Measurements from ENCODE around the gene SPNS1.
A peak's percentile ranks its signal among the peaks of the same experiment; 100 is the strongest.
"Not testable (repeated sequence)": the region's sequence is repeated elsewhere in the genome, so short reads cannot be mapped to it uniquely, and the experiment has no call there.

Gene SPNS1, protein sequence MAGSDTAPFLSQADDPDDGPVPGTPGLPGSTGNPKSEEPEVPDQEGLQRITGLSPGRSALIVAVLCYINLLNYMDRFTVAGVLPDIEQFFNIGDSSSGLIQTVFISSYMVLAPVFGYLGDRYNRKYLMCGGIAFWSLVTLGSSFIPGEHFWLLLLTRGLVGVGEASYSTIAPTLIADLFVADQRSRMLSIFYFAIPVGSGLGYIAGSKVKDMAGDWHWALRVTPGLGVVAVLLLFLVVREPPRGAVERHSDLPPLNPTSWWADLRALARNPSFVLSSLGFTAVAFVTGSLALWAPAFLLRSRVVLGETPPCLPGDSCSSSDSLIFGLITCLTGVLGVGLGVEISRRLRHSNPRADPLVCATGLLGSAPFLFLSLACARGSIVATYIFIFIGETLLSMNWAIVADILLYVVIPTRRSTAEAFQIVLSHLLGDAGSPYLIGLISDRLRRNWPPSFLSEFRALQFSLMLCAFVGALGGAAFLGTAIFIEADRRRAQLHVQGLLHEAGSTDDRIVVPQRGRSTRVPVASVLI

DNA sequence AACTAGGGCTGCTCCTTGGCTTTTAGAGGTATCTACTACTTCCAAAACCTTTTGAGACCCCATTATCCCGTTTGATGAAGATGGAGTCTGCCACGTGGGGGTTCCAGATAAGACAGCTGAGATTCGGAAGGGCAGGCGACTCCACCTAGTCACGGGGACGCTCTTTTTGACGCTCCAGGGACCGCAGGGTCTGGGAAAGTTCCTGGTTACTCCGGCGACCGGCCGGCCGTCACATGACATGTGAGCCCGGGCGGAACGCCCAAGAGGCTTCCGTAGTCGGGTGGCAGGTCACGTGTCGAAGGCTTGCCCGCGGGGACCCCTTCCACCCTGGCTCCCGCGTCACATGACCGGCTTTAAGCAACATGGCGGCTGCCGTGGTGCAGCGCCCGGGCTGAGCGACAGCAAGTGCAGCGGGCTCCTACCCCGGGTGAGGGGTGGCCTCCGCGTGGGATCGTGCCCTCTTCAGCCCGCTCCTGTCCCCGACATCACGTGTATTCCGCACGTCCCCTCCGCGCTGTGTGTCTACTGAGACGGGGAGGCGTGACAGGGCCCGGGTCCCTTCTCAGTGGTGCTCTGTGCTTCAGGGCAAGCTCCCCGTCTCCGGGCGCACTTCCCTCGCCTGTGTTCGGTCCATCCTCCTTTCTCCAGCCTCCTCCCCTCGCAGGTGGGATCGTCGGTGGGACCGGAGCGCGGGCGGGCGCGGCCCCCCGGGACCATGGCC lies at the start of gene SPNS1:
TSS of gene SPNS1 (plus strand) at position 342 of the 721 bp plus-strand sequence. CDS start at position 716, 374 bp downstream.
- DNase-seq (ENCODE audit: low read depth in 2 of 2): peak; percentile 81 to 82

- peak; percentile 51 for DNase-seq (ENCODE audit: low read depth in 2 of 2)
Measured at GRCh38 chr16:28925386-28926228, 49.0 kb upstream of the SPNS1 start.

- DNase-seq (ENCODE audit: low read depth in 2 of 2): not testable (repeated sequence)
Measured at GRCh38 chr16:28926284-28926683, 48.3 kb upstream of the SPNS1 start.

GRCh38 chr16:28927815-28928214 lies 46.8 kb upstream of the SPNS1 start:
- DNase-seq (ENCODE audit: low read depth in 2 of 2): no peak

GRCh38 chr16:28930203-28930602 lies 44.4 kb upstream of the SPNS1 start:
- DNase-seq (ENCODE audit: low read depth in 2 of 2): no peak

DNA sequence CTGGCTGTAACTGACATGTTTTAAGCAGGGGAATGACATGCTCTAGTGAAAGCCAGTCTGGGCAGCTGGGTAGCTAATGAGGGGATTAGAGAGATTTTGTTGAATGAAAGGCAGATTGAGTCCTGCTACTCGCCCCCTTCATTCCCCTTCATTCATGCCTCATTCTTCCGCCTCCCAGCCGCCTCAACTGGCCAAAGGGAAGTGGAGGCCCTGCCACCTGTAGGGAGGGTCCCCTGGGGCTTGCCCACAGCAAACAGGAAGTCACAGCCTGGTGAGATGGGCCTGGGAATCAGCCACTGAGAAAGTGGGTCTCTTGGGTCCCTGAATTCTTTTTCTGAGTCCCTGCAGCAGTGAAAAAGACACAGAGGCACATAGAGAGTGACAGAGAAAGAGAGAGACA lies 43.9 kb upstream of the SPNS1 start:
- DNase-seq (ENCODE audit: low read depth in 2 of 2): no peak

- DNase-seq (ENCODE audit: low read depth in 2 of 2): no peak
Measured at GRCh38 chr16:28931801-28932225, 42.8 kb upstream of the SPNS1 start, which contains the start of gene CD19. CD19 (plus strand) TSS chr16:28931971; CDS start chr16:28932001, 30 bp downstream.

DNA sequence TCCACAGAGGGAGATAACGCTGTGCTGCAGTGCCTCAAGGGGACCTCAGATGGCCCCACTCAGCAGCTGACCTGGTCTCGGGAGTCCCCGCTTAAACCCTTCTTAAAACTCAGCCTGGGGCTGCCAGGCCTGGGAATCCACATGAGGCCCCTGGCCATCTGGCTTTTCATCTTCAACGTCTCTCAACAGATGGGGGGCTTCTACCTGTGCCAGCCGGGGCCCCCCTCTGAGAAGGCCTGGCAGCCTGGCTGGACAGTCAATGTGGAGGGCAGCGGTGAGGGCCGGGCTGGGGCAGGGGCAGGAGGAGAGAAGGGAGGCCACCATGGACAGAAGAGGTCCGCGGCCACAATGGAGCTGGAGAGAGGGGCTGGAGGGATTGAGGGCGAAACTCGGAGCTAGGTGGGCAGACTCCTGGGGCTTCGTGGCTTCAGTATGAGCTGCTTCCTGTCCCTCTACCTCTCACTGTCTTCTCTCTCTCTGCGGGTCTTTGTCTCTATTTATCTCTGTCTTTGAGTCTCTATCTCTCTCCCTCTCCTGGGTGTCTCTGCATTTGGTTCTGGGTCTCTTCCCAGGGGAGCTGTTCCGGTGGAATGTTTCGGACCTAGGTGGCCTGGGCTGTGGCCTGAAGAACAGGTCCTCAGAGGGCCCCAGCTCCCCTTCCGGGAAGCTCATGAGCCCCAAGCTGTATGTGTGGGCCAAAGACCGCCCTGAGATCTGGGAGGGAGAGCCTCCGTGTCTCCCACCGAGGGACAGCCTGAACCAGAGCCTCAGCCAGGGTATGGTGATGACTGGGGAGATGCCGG lies 42.0 kb upstream of the SPNS1 start:
- DNase-seq (ENCODE audit: low read depth in 2 of 2): no peak

DNA sequence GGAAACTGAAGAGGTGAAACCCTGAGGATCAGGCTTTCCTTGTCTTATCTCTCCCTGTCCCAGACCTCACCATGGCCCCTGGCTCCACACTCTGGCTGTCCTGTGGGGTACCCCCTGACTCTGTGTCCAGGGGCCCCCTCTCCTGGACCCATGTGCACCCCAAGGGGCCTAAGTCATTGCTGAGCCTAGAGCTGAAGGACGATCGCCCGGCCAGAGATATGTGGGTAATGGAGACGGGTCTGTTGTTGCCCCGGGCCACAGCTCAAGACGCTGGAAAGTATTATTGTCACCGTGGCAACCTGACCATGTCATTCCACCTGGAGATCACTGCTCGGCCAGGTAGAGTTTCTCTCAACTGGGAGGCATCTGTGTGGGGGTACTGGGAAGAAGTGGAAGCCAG lies 41.4 kb upstream of the SPNS1 start:
- DNase-seq (ENCODE audit: low read depth in 2 of 2): no peak

GRCh38 chr16:28935346-28935745 lies 39.2 kb upstream of the SPNS1 start:
- no peak for DNase-seq (ENCODE audit: low read depth in 2 of 2)

DNA sequence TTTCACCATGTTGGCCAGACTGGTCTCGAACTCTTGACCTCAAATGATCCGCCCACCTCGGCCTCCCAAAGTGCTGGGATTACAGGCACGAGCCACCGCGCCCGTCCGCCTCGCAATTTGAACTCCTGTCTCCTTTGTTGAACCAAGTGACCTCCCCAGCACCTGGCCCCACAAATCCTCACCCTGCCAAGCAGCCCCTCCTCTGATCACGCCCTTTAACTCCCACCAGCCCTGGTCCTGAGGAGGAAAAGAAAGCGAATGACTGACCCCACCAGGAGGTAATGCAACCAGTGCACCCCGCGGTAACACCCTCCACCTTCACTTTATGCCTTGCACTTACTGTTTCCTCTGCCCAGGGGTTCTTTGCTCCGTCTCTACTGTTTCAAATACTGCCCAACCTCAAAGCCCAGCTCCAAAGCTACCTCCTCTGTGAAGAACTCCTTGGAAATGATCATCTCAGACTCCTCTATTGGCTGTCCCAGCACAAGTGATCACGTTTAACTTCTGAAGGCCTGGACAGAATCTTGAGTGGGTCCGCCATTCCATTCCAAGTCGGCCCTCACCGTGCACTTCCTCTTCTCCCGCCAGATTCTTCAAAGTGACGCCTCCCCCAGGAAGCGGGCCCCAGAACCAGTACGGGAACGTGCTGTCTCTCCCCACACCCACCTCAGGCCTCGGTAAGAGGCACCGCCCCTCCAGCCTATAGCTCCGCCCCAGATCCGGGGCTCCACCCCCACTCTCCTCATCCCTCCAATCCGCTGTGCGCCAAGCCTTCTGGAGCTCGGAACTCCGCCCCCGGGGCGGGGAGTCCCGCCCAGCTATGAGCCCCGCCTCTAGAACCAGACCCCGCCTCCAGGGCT lies 38.4 kb upstream of the SPNS1 start:
- peak; percentile 50 to 66 for DNase-seq (ENCODE audit: low read depth in 2 of 2)

DNA sequence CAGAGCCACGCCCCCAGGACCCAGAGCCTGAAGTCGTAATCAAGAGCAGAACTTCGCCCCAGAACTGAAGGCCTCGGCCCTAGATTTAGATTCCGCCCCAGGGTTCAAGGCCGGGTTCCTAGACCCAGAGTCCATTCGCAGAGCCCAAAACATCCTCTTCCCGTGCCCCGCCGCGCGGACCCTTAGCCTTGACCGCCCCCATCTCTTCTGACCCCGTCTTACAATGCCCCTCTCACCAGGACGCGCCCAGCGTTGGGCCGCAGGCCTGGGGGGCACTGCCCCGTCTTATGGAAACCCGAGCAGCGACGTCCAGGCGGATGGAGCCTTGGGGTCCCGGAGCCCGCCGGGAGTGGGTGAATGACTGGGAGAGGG lies 37.8 kb upstream of the SPNS1 start:
- DNase-seq (ENCODE audit: low read depth in 2 of 2): no peak

DNA sequence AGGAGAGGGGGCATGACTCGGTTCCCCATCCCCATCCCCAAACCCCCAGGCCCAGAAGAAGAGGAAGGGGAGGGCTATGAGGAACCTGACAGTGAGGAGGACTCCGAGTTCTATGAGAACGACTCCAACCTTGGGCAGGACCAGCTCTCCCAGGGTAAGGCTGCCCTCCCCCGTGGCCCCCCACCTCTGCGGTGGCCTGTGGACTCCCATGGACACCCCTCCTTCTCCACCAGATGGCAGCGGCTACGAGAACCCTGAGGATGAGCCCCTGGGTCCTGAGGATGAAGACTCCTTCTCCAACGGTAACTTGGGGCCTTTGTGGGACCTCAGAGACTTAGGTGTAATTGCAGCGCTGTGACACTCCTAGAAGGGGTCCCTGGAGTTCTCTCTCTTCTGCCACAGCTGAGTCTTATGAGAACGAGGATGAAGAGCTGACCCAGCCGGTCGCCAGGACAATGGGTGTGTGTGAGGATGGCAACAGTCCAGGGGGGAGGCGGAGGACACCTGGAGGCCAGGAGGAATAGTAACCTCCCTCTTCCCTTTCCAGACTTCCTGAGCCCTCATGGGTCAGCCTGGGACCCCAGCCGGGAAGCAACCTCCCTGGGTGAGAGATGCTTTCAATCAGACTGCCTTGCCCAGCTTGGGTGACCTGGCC lies 37.2 kb upstream of the SPNS1 start:
- DNase-seq (ENCODE audit: low read depth in 2 of 2): no peak

DNA sequence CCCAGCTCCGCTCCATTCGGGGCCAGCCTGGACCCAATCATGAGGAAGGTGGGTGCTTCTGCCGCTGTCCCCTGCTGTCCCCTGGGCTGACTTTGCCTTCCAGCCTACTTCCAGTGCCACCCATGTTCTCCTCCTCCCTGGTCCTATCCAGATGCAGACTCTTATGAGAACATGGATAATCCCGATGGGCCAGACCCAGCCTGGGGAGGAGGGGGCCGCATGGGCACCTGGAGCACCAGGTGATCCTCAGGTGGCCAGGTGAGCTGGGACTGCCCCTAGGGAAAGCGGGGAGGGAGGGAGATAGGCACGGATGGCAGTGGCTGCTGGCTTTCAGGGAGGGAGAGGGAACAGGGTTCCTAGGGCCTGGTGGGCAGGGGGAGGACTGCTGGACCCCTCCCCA lies 35.9 kb upstream of the SPNS1 start:
- DNase-seq (ENCODE audit: low read depth in 2 of 2): no peak

GRCh38 chr16:28939825-28940224 lies 34.8 kb upstream of the SPNS1 start:
- not testable (repeated sequence) for DNase-seq (ENCODE audit: low read depth in 2 of 2)

DNA sequence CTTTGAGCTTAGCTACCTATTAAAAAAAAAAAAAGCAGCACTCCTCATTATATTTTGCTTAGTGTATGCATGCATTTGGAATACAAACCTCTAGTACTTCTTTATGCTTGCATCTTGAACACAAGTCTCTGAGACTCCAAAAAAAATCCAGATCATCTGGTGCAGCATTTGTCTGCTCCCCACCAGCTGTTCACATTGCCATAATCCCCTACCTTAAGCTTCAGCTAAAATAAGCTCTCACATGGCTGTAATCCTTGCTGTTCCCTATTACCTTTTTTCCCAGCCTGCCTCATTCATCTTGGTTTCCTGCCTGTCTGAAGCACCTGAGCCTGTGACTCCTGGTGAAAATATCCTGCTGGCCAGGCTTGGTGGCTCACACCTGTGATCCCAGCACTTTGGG lies 31.3 kb upstream of the SPNS1 start:
- no peak for DNase-seq (ENCODE audit: low read depth in 2 of 2)

- no peak for DNase-seq (ENCODE audit: low read depth in 2 of 2)
Measured at GRCh38 chr16:28946681-28947080, 27.9 kb upstream of the SPNS1 start.

- peak; percentile 98 to 100 for DNase-seq (ENCODE audit: low read depth in 2 of 2)
Measured at GRCh38 chr16:28950648-28951409, 23.7 kb upstream of the SPNS1 start, which contains the start of gene NFATC2IP. NFATC2IP (plus strand) TSS chr16:28950937; CDS start chr16:28951012, 75 bp downstream.
